SIG-M5 treated with dmso at 0.1 percent for 504 hours (cell line): ENCODE measurements around the gene PPIP5K1.
"Not testable (repeated sequence)": the region's sequence is repeated elsewhere in the genome, so short reads cannot be mapped to it uniquely, and the experiment has no call there.

ENCODE experiments used
- DNase-seq: peaks from one replicate; lab custom pipeline; 2025; ENCODE audit not compliant: unreplicated experiment; lab: John Stamatoyannopoulos, UW

Gene PPIP5K1

DNA sequence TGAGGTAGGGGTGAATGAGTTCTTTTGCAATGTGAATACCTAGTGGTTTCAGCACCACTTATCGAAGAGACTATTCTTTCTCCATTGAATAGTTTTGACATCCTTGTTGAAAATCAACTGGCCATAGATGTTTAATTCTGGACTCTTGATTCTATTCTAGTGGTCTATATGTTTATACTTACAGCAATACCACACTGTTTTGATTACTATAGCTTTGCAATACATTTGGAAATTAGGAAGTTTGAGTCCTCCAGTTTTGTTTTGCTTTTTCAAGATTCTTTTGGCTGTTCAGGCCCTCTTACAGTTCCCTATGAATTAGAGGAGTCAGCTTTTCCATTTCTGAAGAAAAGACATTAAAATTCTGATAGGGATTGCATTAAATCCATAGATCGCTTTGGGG, 42.5 kb downstream of the PPIP5K1 start:
- no peak for DNase-seq

DNA sequence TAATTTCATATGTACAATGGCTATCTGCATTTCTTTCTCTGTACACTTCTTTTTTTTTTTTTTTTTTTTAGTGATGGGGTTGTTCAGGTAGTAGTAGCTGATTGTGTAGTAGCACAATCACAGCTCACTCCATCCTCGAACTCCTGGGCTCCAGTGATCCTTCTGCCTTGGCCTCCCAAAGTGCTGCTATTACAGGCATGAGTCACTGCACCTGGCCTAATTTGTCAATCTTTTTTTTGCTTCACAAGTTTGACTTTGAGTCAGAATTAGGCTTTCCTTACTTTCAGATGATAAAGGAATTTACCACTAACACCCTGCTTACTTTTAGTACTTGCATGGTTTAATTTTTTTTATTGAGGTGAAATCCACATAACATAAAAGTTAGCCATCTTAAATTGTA, 44.6 kb downstream of the PPIP5K1 start:
- no peak for DNase-seq

DNA sequence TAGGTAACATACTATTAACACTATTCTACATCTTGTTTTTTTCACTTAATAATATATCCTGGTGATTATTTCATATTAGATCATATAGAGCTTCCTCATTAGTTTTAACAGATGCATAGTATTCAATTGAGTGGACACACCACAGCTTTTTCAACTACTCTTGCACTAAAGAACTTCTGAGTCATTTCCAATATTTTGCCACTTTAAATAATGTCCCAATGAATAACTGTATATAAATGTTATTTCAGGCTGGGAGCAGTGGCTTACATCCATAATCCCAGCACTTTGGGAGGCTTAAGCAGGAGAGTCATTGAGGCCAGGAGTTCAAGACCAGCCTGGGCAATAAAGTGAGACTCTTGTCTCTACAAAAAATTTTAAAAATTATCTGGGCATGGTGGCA, 45.7 kb downstream of the PPIP5K1 start:
- no peak for DNase-seq

DNA sequence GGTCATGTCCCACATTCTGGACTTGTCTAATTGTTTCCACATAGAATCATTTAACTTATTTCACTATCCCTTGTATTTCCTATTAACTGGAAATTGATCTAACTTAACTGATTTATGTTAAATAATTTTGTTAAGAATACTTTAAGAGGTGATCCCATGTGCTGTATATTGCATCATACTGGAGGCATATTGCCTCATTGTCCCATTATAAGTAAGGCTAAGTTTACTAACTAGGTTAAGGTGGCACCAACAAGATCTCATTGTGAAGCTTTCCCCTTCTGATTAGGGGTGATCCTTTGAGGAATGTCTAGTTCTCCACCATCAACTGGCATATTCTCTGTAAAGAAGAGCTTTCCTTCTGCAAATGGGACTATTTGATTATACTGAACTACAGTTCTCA, 48.2 kb downstream of the PPIP5K1 start:
- DNase-seq, result no peak

DNA sequence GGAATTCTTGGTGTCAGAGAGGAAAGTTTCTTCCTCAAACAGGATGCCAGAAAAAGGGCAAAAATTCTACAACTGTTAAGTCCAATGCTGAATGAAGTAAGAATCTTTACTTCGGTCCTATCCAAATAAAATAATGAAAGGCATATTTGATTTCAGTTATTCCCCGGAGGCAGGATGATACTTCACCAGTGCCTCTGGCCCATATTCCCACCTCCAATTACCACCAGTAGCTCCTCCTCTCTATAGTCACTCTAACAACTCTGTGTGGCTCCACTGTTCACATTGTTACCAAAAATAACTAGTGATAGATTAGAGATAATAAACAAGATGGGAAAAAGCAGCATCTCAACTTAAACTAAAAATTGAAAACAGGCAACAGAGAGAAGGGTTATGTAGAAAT, 51.9 kb downstream of the PPIP5K1 start:
- DNase-seq, result no peak

DNA sequence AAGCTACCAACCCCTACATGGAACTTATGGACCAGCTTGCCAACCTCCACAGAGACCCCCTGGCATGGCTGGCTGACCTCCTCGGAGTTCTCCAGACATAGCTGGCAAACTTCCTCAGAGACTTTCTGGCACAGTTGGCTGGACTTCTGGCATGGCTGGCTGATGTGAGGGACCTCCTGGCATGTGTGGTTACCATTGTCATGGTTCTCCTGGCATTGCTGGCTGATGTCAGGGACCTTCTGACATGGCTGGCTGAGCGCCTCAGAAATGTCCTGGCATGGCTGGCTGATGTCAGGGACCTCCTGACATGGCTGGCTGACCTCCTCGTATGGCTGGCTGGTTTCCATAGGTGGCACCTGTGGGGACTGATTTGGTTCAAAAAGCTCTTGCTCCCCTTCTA, 55.1 kb downstream of the PPIP5K1 start:
- no peak for DNase-seq

DNA sequence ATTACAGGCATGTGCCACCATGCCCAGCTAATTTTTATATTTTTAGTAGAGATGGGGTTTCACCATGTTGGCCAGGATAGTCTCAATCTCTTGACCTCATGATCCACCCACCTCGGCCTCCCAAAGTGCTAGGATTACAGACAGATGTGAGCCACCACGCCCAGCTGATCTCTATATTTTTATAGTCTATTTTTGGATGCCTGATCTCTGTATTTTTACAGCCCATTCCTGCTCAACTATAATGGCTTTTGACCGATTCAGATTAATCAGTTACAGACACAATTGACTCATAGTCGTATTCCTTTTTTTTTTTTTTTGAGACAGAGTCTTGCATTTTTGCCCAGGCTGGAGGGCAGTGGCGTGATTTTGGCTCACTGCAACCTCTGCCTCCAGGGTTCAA, 57.2 kb downstream of the PPIP5K1 start:
- DNase-seq, result not testable (repeated sequence)

DNA sequence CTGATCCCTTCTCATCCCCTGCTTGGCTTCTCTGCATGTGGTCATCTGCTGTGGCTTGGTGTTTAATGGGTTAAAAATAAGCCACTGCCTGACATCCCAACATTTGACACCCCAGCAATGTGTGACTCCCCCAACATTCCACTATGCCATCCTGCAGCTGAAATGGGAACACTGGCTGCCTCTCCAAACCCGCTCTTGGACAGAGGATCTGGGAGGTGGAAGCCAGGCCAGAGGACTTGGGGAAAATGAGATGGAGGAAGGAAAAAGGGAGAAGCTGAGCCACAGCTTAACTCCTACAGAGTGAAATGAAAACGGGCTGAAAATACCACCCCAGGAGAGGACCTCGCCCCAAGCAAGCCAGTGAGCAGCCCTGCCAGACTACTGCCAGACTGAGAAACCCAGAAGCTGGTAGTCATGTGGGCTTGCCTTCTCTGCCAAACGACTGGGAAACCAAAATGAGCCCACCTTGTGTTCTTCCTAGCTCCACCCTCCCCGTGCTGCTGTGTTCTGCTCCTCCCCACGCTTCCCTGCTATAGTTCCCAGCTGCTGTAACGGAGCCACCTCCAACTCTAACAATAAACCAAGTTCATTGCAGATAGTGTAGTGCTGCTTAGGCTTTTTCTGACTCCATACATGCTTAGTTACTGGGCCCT, 58.9 kb downstream of the PPIP5K1 start:
- DNase-seq, result no peak

DNA sequence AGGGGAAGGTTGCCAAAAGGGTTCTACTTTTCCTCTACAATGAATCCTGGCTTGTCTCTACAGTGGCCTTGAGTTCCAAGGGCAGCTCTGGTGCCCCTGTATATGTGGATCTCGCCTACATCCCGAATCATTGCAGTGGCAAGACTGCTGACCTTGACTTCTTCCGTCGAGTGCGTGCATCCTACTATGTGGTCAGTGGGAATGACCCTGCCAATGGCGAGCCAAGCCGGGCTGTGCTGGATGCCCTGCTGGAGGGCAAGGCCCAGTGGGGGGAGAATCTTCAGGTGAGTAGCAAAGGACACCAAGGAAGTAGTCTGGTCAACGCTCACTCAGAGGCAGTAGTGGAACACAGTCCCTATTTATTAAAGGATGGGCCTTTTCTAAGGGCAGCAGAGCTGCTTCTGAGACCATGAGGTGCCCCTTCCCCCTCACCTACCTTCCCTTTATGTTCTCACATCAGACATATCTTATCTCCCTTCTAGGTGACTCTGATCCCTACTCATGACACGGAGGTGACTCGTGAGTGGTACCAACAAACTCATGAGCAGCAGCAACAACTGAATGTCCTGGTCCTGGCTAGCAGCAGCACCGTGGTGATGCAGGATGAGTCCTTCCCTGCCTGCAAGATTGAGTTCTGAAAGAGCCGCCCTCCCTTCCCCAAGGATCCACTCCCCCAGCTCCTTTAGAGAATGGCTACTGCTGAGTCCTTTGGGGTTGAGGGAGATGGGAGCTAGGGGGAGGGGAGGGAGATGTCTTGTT, 60.2 kb downstream of the PPIP5K1 start:
- no peak for DNase-seq

DNA sequence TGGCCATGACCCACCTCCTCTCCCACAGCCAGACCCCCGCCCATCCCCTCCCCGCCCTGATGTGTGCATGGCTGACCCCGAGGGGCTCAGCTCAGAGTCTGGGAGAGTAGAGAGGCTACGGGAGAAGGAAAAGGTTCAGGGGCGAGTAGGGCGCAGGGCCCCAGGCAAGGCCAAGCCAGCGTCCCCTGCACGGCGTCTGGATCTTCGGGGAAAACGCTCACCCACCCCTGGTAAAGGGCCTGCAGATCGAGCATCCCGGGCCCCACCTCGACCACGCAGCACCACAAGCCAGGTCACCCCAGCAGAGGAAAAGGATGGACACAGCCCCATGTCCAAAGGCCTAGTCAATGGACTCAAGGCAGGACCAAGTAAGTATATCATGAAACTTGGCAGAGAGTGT, 60.9 kb downstream of the PPIP5K1 start:
- DNase-seq, result no peak

DNA sequence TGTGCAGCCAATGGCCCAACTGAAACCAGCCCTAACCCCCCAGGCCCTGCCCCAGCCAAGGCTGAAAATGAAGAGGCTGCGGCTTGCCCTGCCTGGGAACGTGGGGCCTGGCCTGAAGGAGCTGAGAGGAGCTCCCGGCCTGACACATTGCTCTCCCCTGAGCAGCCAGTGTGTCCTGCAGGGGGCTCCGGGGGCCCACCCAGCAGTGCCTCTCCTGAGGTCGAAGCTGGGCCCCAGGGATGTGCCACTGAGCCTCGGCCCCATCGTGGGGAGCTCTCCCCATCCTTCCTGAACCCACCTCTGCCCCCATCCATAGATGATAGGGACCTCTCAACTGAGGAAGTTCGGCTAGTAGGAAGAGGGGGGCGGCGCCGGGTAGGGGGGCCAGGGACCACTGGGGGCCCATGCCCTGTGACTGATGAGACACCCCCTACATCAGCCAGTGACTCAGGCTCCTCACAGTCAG, 61.4 kb downstream of the PPIP5K1 start:
- no peak for DNase-seq

DNA sequence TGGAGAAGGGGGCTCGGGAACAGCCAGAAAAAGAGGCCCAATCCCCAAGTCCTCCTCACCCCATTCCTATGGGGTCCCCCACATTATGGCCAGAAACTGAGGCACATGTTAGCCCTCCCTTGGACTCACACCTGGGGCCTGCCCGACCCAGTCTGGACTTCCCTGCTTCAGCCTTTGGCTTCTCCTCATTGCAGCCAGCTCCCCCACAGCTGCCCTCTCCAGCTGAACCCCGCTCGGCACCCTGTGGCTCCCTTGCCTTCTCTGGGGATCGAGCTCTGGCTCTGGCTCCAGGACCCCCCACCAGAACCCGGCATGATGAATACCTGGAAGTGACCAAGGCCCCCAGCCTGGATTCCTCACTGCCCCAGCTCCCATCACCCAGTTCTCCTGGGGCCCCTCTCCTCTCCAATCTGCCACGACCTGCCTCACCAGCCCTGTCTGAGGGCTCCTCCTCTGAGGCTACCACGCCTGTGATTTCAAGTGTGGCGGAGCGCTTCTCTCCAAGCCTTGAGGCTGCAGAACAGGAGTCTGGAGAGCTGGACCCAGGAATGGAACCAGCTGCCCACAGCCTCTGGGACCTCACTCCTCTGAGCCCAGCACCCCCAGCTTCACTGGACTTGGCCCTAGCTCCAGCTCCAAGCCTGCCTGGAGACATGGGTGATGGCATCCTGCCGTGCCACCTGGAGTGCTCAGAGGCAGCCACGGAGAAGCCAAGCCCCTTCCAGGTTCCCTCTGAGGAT, 62.0 kb downstream of the PPIP5K1 start:
- DNase-seq, result no peak

DNA sequence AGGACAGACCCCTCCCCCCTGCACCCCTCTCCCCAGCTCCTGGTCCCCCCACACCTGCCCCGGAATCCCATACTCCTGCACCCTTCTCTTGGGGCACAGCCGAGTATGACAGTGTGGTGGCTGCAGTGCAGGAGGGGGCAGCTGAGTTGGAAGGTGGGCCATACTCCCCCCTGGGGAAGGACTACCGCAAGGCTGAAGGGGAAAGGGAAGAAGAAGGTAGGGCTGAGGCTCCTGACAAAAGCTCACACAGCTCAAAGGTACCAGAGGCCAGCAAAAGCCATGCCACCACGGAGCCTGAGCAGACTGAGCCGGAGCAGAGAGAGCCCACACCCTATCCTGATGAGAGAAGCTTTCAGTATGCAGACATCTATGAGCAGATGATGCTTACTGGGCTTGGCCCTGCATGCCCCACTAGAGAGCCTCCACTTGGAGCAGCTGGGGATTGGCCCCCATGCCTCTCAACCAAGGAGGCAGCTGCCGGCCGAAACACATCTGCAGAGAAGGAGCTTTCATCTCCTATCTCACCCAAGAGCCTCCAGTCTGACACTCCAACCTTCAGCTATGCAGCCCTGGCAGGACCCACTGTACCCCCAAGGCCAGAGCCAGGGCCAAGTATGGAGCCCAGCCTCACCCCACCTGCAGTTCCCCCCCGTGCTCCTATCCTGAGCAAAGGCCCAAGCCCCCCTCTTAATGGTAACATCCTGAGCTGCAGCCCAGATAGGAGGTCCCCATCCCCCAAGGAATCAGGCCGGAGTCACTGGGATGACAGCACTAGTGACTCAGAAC, 62.8 kb downstream of the PPIP5K1 start:
- DNase-seq, result no peak

DNA sequence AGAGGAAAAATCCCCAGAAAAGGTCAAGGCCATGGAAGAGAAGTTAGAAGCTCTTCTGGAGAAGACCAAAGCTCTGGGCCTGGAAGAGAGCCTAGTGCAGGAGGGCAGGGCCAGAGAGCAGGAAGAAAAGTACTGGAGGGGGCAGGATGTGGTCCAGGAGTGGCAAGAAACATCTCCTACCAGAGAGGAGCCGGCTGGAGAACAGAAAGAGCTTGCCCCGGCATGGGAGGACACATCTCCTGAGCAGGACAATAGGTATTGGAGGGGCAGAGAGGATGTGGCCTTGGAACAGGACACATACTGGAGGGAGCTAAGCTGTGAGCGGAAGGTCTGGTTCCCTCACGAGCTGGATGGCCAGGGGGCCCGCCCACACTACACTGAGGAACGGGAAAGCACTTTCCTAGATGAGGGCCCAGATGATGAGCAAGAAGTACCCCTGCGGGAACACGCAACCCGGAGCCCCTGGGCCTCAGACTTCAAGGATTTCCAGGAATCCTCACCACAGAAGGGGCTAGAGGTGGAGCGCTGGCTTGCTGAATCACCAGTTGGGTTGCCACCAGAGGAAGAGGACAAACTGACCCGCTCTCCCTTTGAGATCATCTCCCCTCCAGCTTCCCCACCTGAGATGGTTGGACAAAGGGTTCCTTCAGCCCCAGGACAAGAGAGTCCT, 63.6 kb downstream of the PPIP5K1 start:
- DNase-seq, result no peak

DNA sequence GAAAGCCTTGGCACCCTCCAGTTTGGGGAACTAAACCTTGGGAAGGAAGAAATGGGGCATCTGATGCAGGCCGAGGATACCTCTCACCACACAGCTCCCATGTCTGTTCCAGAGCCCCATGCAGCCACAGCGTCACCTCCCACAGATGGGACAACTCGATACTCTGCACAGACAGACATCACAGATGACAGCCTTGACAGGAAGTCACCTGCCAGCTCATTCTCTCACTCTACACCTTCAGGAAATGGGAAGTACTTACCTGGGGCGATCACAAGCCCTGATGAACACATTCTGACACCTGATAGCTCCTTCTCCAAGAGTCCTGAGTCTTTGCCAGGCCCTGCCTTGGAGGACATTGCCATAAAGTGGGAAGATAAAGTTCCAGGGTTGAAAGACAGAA, 64.9 kb downstream of the PPIP5K1 start:
- DNase-seq, result no peak

DNA sequence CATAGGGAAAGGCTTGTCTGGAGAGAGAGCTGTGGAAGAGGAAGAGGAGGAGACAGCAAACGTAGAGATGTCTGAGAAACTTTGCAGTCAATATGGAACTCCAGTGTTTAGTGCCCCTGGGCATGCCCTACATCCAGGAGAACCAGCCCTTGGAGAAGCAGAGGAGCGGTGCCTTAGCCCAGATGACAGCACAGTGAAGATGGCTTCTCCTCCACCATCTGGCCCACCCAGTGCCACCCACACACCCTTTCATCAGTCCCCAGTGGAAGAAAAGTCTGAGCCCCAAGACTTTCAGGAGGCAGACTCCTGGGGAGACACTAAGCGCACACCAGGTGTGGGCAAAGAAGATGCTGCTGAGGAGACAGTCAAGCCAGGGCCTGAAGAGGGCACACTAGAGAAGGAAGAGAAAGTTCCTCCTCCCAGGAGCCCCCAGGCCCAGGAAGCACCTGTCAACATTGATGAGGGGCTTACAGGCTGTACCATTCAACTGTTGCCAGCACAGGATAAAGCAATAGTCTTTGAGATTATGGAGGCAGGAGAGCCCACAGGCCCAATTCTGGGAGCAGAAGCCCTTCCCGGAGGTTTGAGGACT, 65.7 kb downstream of the PPIP5K1 start:
- no peak for DNase-seq

DNA sequence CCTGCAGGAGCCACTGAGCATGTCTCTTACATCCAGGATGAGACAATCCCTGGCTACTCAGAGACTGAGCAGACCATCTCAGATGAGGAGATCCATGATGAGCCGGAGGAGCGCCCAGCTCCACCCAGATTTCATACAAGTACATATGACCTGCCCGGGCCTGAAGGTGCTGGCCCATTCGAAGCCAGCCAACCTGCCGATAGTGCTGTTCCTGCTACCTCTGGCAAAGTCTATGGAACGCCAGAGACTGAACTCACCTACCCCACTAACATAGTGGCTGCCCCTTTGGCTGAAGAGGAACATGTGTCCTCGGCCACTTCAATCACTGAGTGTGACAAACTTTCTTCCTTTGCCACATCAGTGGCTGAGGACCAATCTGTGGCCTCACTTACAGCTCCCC, 66.4 kb downstream of the PPIP5K1 start:
- no peak for DNase-seq

DNA sequence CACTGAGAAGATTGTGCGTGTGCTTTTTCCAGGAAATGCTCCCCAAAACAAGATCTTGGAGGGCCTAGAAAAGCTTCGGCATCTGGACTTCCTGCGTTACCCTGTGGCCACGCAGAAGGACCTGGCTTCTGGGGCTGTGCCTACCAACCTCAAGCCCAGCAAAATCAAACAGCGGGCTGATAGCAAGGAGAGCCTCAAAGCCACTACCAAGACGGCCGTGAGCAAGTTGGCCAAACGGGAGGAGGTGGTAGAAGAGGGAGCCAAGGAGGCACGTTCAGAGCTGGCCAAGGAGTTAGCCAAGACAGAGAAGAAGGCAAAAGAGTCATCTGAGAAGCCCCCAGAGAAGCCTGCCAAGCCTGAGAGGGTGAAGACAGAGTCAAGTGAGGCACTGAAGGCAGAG, 67.8 kb downstream of the PPIP5K1 start:
- no peak for DNase-seq

DNA sequence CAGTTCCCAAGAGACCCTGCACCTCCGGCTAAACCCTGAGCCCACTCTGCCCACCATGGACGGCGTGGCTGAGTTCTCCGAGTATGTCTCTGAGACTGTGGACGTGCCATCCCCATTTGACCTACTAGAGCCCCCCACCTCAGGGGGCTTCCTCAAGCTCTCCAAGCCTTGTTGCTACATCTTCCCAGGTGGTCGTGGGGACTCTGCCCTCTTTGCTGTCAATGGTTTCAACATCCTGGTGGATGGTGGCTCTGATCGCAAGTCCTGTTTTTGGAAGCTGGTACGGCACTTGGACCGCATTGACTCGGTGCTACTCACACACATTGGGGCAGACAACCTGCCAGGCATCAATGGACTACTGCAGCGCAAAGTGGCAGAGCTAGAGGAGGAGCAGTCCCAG, 68.6 kb downstream of the PPIP5K1 start:
- DNase-seq, result no peak

DNA sequence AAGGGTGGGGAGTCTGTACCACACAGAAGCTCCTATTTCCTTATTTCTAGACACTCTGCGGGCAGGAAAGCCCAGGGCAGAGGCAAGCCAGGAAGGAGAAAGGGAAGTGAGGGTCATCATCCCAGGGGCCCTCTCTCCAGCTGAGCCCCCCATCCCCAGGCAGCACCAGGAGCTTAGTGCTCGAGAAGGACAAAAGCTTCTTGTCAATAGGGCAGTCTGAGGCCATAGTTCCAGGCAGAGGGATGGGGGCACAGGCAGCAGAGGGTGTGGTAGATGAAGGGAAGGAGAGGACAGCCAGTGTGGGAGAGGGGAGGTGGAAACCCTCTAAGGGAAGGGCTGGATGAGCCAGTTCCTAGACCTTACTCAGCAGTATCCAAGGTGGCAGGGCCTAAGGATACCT, 69.9 kb downstream of the PPIP5K1 start:
- DNase-seq, result no peak
